GM10266 (cell line): Measurements from ENCODE around the gene MCHR1.

ENCODE experiments used
- DNase-seq: peaks from one replicate; pipeline ENCODE4 v3.0.0; 2012; ENCODE audit errors: extremely low spot score
- CTCF ChIP-seq: IDR thresholded peaks from 2 replicates; pipeline ENCODE4 v1.5.1; 2012; ENCODE audit warnings: mild to moderate bottlenecking, low read depth; ENCODE audit not compliant: control insufficient read depth, insufficient read depth; ENCODE audit errors: missing control alignments

MCHR1 gene

DNA sequence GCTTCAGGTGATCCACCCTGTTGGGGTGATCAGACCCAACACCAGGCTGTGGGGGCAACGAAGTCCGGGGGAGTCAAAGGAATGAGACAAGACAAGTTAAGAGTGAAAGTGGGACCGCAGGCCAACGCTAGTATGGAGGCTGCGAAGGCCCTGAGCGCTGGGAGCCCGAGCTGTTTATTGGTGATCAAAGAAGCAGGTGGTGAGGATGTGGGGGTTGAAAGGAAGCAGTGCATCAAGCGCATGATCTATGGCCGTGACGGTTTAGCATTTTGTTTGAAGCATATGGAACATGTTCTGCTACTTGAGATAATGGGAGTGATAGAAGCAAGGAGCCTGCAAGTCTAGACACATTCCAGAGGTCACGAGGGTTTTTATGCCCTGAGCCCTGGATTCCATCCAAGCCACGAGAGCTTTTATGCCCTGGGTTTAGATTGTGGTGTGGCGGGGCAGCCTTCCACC, 49.5 kb downstream of the MCHR1 start:
- DNase-seq: no peak
- TF ChIP-seq CTCF: no peak

DNA sequence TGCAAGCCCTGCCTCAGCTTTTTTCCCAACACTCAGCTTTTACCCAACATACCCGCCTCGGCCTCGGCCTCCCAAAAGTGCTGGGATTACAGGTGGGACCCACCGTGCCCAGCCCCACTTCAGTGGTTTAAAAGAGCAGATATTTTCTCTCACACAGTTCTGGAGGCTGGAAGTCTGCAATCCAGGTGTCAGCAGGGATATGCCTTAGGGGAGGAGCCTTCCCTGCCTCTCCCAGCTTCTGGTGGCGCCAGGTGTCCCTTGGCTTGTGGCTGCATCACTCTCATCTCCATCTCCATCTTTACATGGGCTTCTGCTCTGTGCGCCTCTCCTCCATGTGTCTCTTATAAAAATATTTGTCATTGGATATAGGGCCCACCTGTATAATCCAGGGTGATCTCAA, 50.0 kb downstream of the MCHR1 start:
- DNase-seq: no peak
- no peak for TF ChIP-seq CTCF
